Keratinocyte (primary cell): ENCODE results near the gene MAP7D2.

Experiments used
- EZH2 ChIP-seq: IDR thresholded peaks from one replicate; pipeline ENCODE4 v1.6.1; 2012; ENCODE audit warnings: inconsistent platforms, mild to moderate bottlenecking, low read length, moderate library complexity
- TF ChIP-seq, protein P1 (sequence below), 3 experiments: IDR thresholded peaks in 1 of 3; conservative IDR thresholded peaks in 1 of 3; optimal IDR thresholded peaks in 1 of 3; 2 replicates in 2 of 3; 3 replicates in 1 of 3; pipeline versions ENCODE3 to v1.5.1; 2011; ENCODE audit warnings: low read length in 3 of 3, mild to moderate bottlenecking in 3 of 3, moderate library complexity in 2 of 3, control low read depth in 1 of 3, inconsistent platforms in 1 of 3; ENCODE audit not compliant: insufficient read depth in 2 of 3; ENCODE audit errors: extremely low read depth in 1 of 3

DNA sequence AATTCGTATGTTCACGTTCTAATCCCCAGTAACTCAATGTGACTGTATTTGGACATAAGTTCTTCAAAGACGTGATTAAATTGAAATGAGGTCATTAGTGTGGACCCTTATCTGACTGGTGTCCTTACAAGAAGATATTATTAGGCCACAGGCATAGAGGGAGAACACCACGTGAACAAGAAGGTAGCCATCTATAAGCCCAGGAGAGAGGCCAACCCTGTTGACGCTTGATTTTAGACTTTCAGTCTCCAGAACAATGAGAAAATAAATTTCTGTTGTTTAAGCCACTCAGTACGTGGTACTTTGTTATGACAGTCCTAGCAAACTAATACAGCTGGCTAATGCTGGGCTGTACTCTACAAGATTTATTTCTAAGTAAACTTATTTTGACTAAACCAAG, 26.4 kb upstream of the MAP7D2 start:
- no peak for TF ChIP-seq EZH2
- TF ChIP-seq, protein P1, sequence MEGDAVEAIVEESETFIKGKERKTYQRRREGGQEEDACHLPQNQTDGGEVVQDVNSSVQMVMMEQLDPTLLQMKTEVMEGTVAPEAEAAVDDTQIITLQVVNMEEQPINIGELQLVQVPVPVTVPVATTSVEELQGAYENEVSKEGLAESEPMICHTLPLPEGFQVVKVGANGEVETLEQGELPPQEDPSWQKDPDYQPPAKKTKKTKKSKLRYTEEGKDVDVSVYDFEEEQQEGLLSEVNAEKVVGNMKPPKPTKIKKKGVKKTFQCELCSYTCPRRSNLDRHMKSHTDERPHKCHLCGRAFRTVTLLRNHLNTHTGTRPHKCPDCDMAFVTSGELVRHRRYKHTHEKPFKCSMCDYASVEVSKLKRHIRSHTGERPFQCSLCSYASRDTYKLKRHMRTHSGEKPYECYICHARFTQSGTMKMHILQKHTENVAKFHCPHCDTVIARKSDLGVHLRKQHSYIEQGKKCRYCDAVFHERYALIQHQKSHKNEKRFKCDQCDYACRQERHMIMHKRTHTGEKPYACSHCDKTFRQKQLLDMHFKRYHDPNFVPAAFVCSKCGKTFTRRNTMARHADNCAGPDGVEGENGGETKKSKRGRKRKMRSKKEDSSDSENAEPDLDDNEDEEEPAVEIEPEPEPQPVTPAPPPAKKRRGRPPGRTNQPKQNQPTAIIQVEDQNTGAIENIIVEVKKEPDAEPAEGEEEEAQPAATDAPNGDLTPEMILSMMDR (optimal IDR thresholded peaks at IDR 0.05 in 1 of 3, IDR thresholded peaks at IDR 0.05 in 1 of 3, conservative IDR thresholded peaks at IDR 0.05 in 1 of 3; ENCODE audit: extremely low read depth in 1 of 3, insufficient read depth in 2 of 3, low read length in 3 of 3), result no peak
